Hepatocyte (in vitro differentiated cells): ENCODE measurements around the gene TACSTD2. TPM values are rescaled to one million over a fixed set of nuclear protein-coding genes. Genes with fewer than 3 reads are reported as not detected.
A peak's percentile ranks its signal among the peaks of the same experiment; 100 is the strongest.
"Not testable (repeated sequence)": the region's sequence is repeated elsewhere in the genome, so short reads cannot be mapped to it uniquely, and the experiment has no call there.

Experiments
- DNase-seq: peaks from one replicate; pipeline ENCODE4 v3.0.0-alpha.2; 2016; ENCODE audit warnings: low spot score
- H2AFZ ChIP-seq: fragments of 200-600 bp; sonication (generic); 2 replicates; pipeline ENCODE4 v1.6.0; 2016; ENCODE audit warnings: antibody characterized with exemption, mild to moderate bottlenecking
- H3K27ac ChIP-seq: fragments of 200-600 bp; sonication (generic); 2 replicates; pipeline ENCODE4 v1.5.1; 2016; ENCODE audit warnings: mild to moderate bottlenecking
- H3K27me3 ChIP-seq: fragments of 200-600 bp; sonication (generic); 2 replicates; pipeline ENCODE4 v1.6.1; 2016
- H3K36me3 ChIP-seq: fragments of 200-600 bp; sonication (generic); replicated peaks from 2 replicates; pipeline ENCODE4 v1.5.1; 2016; ENCODE audit warnings: low read depth; ENCODE audit not compliant: insufficient read depth
- H3K4me1 ChIP-seq: fragments of 200-600 bp; sonication (generic); 2 replicates; pipeline ENCODE4 v1.5.1; 2016; ENCODE audit warnings: mild to moderate bottlenecking, moderate library complexity; ENCODE audit not compliant: insufficient read depth
- H3K4me2 ChIP-seq: fragments of 200-600 bp; sonication (generic); 2 replicates; pipeline ENCODE4 v1.6.0; 2016
- H3K4me3 ChIP-seq: fragments of 200-600 bp; sonication (generic); 2 replicates; pipeline ENCODE4 v1.5.1; 2016; ENCODE audit warnings: mild to moderate bottlenecking
- H3K79me2 ChIP-seq: fragments of 200-600 bp; sonication (generic); 2 replicates; pipeline ENCODE4 v1.6.0; 2017; ENCODE audit warnings: mild to moderate bottlenecking
- H3K9me2 ChIP-seq: fragments of 200-600 bp; sonication (generic); replicated peaks from 2 replicates; pipeline ENCODE4 v1.6.0; 2017; ENCODE audit warnings: mild to moderate bottlenecking; ENCODE audit not compliant: insufficient read depth
- H3K9me3 ChIP-seq: fragments of 200-600 bp; sonication (generic); 2 replicates; pipeline ENCODE4 v1.5.1; 2016; ENCODE audit warnings: low read depth, mild to moderate bottlenecking
- H4K20me1 ChIP-seq: fragments of 200-600 bp; sonication (generic); 2 replicates; pipeline ENCODE4 v1.6.0; 2016; ENCODE audit warnings: mild to moderate bottlenecking; ENCODE audit not compliant: insufficient read depth, poor library complexity, severe bottlenecking
- EZH2 ChIP-seq: fragments of 200-600 bp; sonication (generic); IDR thresholded peaks from 2 replicates; pipeline ENCODE4 v1.6.1; 2016; ENCODE audit warnings: antibody characterized with exemption, mild to moderate bottlenecking, borderline replicate concordance
- EZH2phosphoT487 ChIP-seq: fragments of 200-600 bp; sonication (generic); IDR thresholded peaks from one replicate; pipeline ENCODE4 v1.6.1; 2018; ENCODE audit warnings: antibody characterized with exemption, mild to moderate bottlenecking, low read depth, moderate library complexity; ENCODE audit not compliant: unreplicated experiment, severe bottlenecking
- WGBS: methylation state at CpG from one replicate; pipeline ENCODE4 v1.1.6; 2016; ENCODE audit warnings: low lambda C conversion rate; ENCODE audit errors: missing lambda C conversion rate; 5-methylcytosine and 5-hydroxymethylcytosine counted together
- polyA plus RNA-seq: library from polyadenylated mRNA; unstranded; fragments of >200 nt; fragmentation: Nextera tagmentation; extraction: Ambion mirVana; gene quantifications from 2 replicates; pipeline ENCODE4 v1.2.1, GENCODE V29; 2016
- total RNA-seq: library from RNA; depleted of rRNA; stranded (reverse); fragments of >200 nt; gene quantifications from 2 replicates; pipeline ENCODE4 v1.2.3, GENCODE V29; 2014
- TF ChIP-seq, protein P1 (sequence below): fragments of 200-600 bp; sonication (generic); IDR thresholded peaks from 2 replicates; pipeline ENCODE4 v1.5.1; 2016; ENCODE audit warnings: antibody characterized with exemption, mild to moderate bottlenecking; ENCODE audit not compliant: poor library complexity

TACSTD2 gene
- total and polyA plus RNA-seq, 2 experiments from 2014 or later = 6.7 to 21.7 TPM

DNA sequence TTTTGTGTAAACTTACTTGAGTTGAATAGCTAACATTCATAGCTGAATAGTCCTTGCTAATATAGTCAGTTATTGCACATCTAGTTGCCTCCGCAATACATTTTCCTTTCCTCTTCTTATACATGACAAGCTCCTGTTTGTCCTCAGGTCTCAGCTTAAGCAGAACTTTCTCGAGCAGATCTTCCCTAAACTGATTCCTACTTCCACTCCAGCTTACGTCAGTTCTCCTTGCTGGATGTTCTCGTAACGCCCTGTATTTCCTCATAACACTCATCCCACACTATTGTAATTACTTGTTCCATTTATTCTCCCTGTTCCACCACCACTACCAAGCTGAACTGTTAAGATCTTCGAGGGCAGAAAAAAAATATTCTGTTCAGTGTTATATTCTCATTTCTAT lies 15.4 kb downstream of the TACSTD2 start:
- Histone ChIP-seq H3K4me2 (no peak overlapping the region), H3K79me2 (no peaks in the 10 kb centered on the region), H3K4me3 (no peak overlapping the region), H2AFZ (no peak overlapping the region), H3K4me1 (no peaks in the 10 kb centered on the region), H3K9me3 (no peaks in the 10 kb centered on the region), H3K27me3 (no peaks in the 10 kb centered on the region), H3K27ac (no peak overlapping the region), H3K36me3 (no peaks in the 10 kb centered on the region), H4K20me1 (no peaks in the 10 kb centered on the region), H3K9me2 (no peaks in the 10 kb centered on the region)
- 74% methylated on average over 6 of the region's 6 CpGs for WGBS
- TF ChIP-seq, protein P1, sequence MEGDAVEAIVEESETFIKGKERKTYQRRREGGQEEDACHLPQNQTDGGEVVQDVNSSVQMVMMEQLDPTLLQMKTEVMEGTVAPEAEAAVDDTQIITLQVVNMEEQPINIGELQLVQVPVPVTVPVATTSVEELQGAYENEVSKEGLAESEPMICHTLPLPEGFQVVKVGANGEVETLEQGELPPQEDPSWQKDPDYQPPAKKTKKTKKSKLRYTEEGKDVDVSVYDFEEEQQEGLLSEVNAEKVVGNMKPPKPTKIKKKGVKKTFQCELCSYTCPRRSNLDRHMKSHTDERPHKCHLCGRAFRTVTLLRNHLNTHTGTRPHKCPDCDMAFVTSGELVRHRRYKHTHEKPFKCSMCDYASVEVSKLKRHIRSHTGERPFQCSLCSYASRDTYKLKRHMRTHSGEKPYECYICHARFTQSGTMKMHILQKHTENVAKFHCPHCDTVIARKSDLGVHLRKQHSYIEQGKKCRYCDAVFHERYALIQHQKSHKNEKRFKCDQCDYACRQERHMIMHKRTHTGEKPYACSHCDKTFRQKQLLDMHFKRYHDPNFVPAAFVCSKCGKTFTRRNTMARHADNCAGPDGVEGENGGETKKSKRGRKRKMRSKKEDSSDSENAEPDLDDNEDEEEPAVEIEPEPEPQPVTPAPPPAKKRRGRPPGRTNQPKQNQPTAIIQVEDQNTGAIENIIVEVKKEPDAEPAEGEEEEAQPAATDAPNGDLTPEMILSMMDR = no peak
- no peak for TF ChIP-seq EZH2
- TF ChIP-seq EZH2phosphoT487 = no peak
- DNase-seq = no peak

DNA sequence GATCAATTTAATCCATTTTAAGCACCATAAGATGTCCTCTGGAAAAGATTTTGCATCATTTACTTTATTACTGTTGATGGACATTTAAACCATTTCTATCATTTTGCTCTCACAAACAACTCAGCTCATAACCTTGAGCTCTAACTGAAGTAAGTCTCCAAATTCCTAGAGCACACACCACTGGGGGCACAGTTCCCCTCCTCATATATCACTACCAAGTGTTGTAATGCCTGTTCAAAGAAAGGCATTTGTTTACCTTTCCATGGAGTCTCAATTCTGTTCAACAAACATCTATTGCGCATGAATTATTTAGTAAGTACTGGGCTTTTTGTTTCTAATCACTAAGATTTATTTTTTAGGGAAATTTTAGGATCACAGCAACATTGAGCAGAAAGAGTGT lies 21.7 kb downstream of the TACSTD2 start:
- Histone ChIP-seq H3K79me2 (no peaks in the 10 kb centered on the region), H3K4me3 (no peak overlapping the region), H3K27me3 (no peaks in the 10 kb centered on the region), H4K20me1 (no peaks in the 10 kb centered on the region), H3K27ac (no peak overlapping the region), H3K9me3 (no peaks in the 10 kb centered on the region), H3K36me3 (no peaks in the 10 kb centered on the region), H3K4me2 (no peak overlapping the region), H3K9me2 (no peaks in the 10 kb centered on the region), H2AFZ (no peak overlapping the region), H3K4me1 (no peaks in the 10 kb centered on the region)
- TF ChIP-seq EZH2 (no peak), EZH2phosphoT487 (no peak)
- 93% methylated on average over 1 of the region's 1 CpG for WGBS
- no peak for DNase-seq

- no peak overlapping the region for H2AFZ ChIP-seq
- no peaks in the 10 kb centered on the region for H3K36me3 ChIP-seq
- no peaks in the 10 kb centered on the region for H3K79me2 ChIP-seq
- DNase-seq = no peak
- no peak overlapping the region for H3K27ac ChIP-seq
- no peak overlapping the region for H3K4me2 ChIP-seq
- WGBS = 67% methylated on average over 9 of the region's 9 CpGs
- H3K27me3 ChIP-seq = no peaks in the 10 kb centered on the region
- no peak overlapping the region for H3K4me3 ChIP-seq
- TF ChIP-seq EZH2phosphoT487 = no peak
- no peak for TF ChIP-seq EZH2
- TF ChIP-seq, protein P1 = no peak
- no peaks in the 10 kb centered on the region for H4K20me1 ChIP-seq
- H3K4me1 ChIP-seq = peaks cover 10% of the 10 kb centered on the region
- no peaks in the 10 kb centered on the region for H3K9me3 ChIP-seq
- no peaks in the 10 kb centered on the region for H3K9me2 ChIP-seq
These were observed 25.6 kb downstream of the TACSTD2 start for GRCh38 chr1:58551186-58552140.

- H3K4me2 ChIP-seq = peak overlapping the region; percentile 58
These were observed 27.8 kb downstream of the TACSTD2 start for GRCh38 chr1:58549291-58549690.

More at GRCh38 chr1:58549291-58549690, 27.8 kb downstream of the TACSTD2 start:
- not testable (repeated sequence) for H3K9me3 ChIP-seq, H3K9me2 ChIP-seq, H3K79me2 ChIP-seq, DNase-seq, H3K4me3 ChIP-seq, H4K20me1 ChIP-seq, H3K27me3 ChIP-seq, H3K36me3 ChIP-seq, H2AFZ ChIP-seq
- WGBS = 22% methylated on average over 6 of the region's 6 CpGs
- H3K27ac ChIP-seq = peak overlapping the region; percentile 52
- peaks cover 16% of the 10 kb centered on the region for H3K4me1 ChIP-seq
